Spleen (tissue), 11 donors: ENCODE results near the gene ANKRD36B. TPM values are rescaled to one million over a fixed set of nuclear protein-coding genes. Genes with fewer than 3 reads are reported as not detected.
"Not testable (repeated sequence)": the region's sequence is repeated elsewhere in the genome, so short reads cannot be mapped to it uniquely, and the experiment has no call there.

Experiments used
- DNase-seq: peaks from one replicate; pipeline ENCODE4 v3.0.0-alpha.2; 2020
- H3K27ac ChIP-seq, 8 donors: fragments of 200-600 bp; sonication (generic) in 7 of 8; 1 replicate in 4 of 8; 2 replicates in 4 of 8; pipeline versions ENCODE4 v1.5.0 to v1.8.0; 2016 to 2021; ENCODE audit warnings: inconsistent platforms in 4 of 8, mild to moderate bottlenecking in 4 of 8, moderate library complexity in 1 of 8
- H3K27me3 ChIP-seq, 7 donors: fragments of 200-600 bp; sonication (generic) in 6 of 7; replicated peaks in 1 of 7; 1 replicate in 4 of 7; 2 replicates in 3 of 7; pipeline versions ENCODE4 v1.5.0 to v1.8.0; 2016 to 2021; ENCODE audit warnings: inconsistent platforms in 3 of 7, mild to moderate bottlenecking in 1 of 7
- H3K36me3 ChIP-seq, 6 donors: fragments of 200-600 bp; sonication (generic) in 5 of 6; 1 replicate in 4 of 6; 2 replicates in 2 of 6; pipeline versions ENCODE4 v1.5.0 to v1.8.0; 2016 to 2021; ENCODE audit warnings: inconsistent platforms in 2 of 6
- H3K4me1 ChIP-seq, 6 donors: fragments of 200-600 bp; sonication (generic) in 5 of 6; 1 replicate in 3 of 6; 2 replicates in 3 of 6; pipeline versions ENCODE4 v1.5.0 to v1.8.0; 2016 to 2021; ENCODE audit warnings: inconsistent platforms in 3 of 6
- H3K4me3 ChIP-seq, 8 donors: fragments of 200-600 bp; sonication (generic) in 7 of 8; 1 replicate in 4 of 8; 2 replicates in 4 of 8; pipeline versions ENCODE4 v1.5.0 to v1.8.0; 2016 to 2021; ENCODE audit warnings: inconsistent platforms in 4 of 8, mild to moderate bottlenecking in 4 of 8, moderate library complexity in 2 of 8
- H3K9me3 ChIP-seq, 8 donors: fragments of 200-600 bp; sonication (generic) in 7 of 8; 1 replicate in 4 of 8; 2 replicates in 4 of 8; pipeline versions ENCODE4 v1.5.0 to v1.8.0; 2016 to 2021; ENCODE audit warnings: inconsistent platforms in 4 of 8
- CTCF ChIP-seq, 11 experiments: fragments of 200-600 bp in 7 of 11; fragments of 450-650 bp in 4 of 11; sonication (generic) in 4 of 11; IDR thresholded peaks in 8 of 11; conservative IDR thresholded peaks in 3 of 11; 1 replicate in 7 of 11; 2 replicates in 4 of 11; pipeline versions ENCODE4 v1.4.0 to v1.8.0; 2016 to 2021; ENCODE audit warnings: antibody characterized with exemption in 11 of 11, inconsistent platforms in 4 of 11, mild to moderate bottlenecking in 1 of 11
- POLR2A ChIP-seq, 3 donors: fragments of 450-650 bp; IDR thresholded peaks; one replicate each; pipeline ENCODE4 v1.5.1; 2017; ENCODE audit warnings: antibody characterized with exemption in 3 of 3, mild to moderate bottlenecking in 1 of 3
- POLR2AphosphoS5 ChIP-seq, 3 donors: sonication (generic); formaldehyde crosslinking; IDR thresholded peaks; one replicate each; pipeline ENCODE4 v1.5.1; 2017; ENCODE audit warnings: antibody characterized with exemption in 3 of 3
- WGBS, 5 donors: extraction: QIAGEN DNeasy Blood & Tissue Kit in 3 of 5; methylation state at CpG; one replicate each; pipeline versions ENCODE4 v1.1.5 to v1.1.7; 2013 to 2018; 5-methylcytosine and 5-hydroxymethylcytosine counted together
- intact Hi-C: fragments of 100-400 bp; cut with DNase I; formaldehyde crosslinking; loops from one replicate; pipeline ENCODE4 v1.15.0; 2023; ENCODE audit warnings: low total_unique reads
- polyA plus RNA-seq, 3 donors: library from polyadenylated mRNA; stranded (reverse); fragments of 200-250 nt; gene quantifications; one replicate each; pipeline ENCODE4 v1.2.1, GENCODE V29; 2013
- total RNA-seq, 7 donors: library from RNA; depleted of rRNA in 3 of 7; stranded (reverse); fragments of >200 nt in 3 of 7; fragmentation: NEBNext Ultra II Directional in 4 of 7; extraction: Animal tissue kit (Norgen Biotek cat#: 25700) in 4 of 7; gene quantifications; one replicate each; pipeline versions ENCODE4 v1.1.0 to v1.2.1, GENCODE V29; 2016 to 2021
- donor health status: healthy with polysubstance abuse.
- donor health status: DM: no; HTN: no; CAD: no; lungs with moderate emphysema.
- donor health status: DM: no; HTN: no; CAD: no.
- donor health status: Bipolar disorder and iron deficiency.
- donor health status: healthy.
- donor health status: DM: no; HTN: no; CAD: no.
- donor health status: DM: yes; HTN: yes; CAD: no.

ANKRD36B gene
- total and polyA plus RNA-seq, 10 donors = 11.2 to 109 (median 46.5) TPM

DNA sequence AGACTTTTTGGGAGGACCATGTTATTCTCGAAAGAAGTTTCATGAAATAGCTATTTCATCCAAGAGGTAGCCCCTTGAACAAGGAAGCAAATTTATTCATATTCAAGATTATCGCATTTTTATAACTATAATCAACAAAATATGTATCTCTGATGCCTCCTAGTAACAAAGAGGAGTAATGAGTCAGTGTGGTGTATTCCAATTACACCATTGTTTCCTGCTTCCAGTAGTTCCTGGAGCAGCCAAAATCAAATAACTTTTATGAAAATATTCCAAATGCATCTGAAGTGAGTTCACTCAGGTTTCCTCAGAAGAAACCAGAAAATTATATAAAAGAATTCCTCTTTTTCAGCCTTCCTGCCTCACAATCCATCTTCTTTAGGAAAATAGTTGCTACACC, 43.0 kb downstream of the ANKRD36B start:
- Histone ChIP-seq H3K4me3 (no peak overlapping the region), H3K9me3 (no peaks in the 10 kb centered on the region), H3K36me3 (peaks cover 0 to 75% (median 16%) of the 10 kb centered on the region in 6 donors), H3K4me1 (no peaks in the 10 kb centered on the region), H3K27ac (no peak overlapping the region), H3K27me3 (no peaks in the 10 kb centered on the region)
- no peak for DNase-seq
- intact Hi-C loops = no loop called here
- no peak for TF ChIP-seq CTCF (IDR thresholded peaks at IDR 0.05 in 8 of 11, conservative IDR thresholded peaks at IDR 0.05 in 3 of 11)
- no peak for TF ChIP-seq POLR2AphosphoS5 (IDR thresholded peaks at IDR 0.05)
- TF ChIP-seq POLR2A (IDR thresholded peaks at IDR 0.05) = no peak
- 91 to 95% (median 92%) methylated on average over 2 of the region's 2 CpGs for WGBS, 5 donors

DNA sequence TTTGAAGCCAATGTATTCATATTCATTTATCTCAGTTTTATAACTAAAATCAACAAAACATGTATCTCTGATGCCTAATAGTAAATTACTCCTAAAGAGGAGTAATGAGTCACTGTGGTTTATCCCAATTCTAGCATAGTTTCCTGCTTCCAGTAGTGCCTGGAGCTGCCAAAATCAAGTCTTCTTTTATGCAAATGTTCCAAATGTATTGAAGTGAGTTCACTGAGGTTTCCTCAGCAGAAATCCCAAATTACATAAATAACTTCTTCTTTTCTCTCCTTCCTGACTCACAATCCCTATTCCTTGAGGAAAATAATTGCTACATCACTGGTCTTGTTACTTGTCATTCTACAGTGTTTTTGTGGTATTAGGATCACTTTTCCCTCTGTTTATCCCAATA, 44.8 kb downstream of the ANKRD36B start:
- intact Hi-C loops, DNase-seq, H3K27ac ChIP-seq, H3K4me3 ChIP-seq, H3K9me3 ChIP-seq, H3K27me3 ChIP-seq, H3K4me1 ChIP-seq: not testable (repeated sequence)
- peaks cover 0 to 77% (median 12%) of the 10 kb centered on the region in 6 donors for H3K36me3 ChIP-seq

- 80 to 100% (median 98%) methylated on average over 1 to 2 of the region's 2 CpGs; no CpG with 5 or more reads in 1 of the 5 donors for WGBS, 5 donors
- H3K4me3 ChIP-seq, H3K4me1 ChIP-seq, H3K27ac ChIP-seq, DNase-seq, intact Hi-C loops, H3K27me3 ChIP-seq: not testable (repeated sequence)
- Histone ChIP-seq H3K9me3 (peaks cover 0 to 13% (median 0%) of the 10 kb centered on the region in 8 donors), H3K36me3 (peaks cover 0 to 40% (median 0%) of the 10 kb centered on the region in 6 donors)
Measured at GRCh38 chr2:97525904-97526303, 63.8 kb downstream of the ANKRD36B start.

DNA sequence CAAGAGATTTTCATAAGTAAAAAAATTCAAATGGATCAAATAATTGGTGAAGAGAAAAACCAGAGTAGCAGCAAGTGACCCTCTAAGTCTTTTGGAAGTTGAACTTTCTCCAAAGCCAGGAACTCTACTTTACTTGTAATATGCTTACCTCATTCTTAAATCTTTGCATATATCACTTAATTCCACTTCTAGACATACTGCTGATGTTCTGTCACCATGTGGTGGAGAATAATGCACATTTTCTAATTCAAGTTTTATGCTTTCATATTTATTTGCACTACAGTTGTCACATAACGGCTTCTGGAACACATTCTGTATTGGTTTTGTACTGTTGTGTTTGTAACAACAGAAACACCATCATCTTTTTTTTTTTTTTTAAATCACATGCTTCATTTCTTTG, 65.9 kb downstream of the ANKRD36B start:
- DNase-seq, intact Hi-C loops, H3K27me3 ChIP-seq, H3K4me3 ChIP-seq, H3K27ac ChIP-seq, H3K4me1 ChIP-seq: not testable (repeated sequence)
- Histone ChIP-seq H3K36me3 (peaks cover 0 to 33% (median 0%) of the 10 kb centered on the region in 6 donors), H3K9me3 (peaks cover 0 to 13% (median 0%) of the 10 kb centered on the region in 8 donors)
- 94 to 100% (median 100%) methylated on average over 1 of the region's 1 CpG for WGBS, 5 donors

DNA sequence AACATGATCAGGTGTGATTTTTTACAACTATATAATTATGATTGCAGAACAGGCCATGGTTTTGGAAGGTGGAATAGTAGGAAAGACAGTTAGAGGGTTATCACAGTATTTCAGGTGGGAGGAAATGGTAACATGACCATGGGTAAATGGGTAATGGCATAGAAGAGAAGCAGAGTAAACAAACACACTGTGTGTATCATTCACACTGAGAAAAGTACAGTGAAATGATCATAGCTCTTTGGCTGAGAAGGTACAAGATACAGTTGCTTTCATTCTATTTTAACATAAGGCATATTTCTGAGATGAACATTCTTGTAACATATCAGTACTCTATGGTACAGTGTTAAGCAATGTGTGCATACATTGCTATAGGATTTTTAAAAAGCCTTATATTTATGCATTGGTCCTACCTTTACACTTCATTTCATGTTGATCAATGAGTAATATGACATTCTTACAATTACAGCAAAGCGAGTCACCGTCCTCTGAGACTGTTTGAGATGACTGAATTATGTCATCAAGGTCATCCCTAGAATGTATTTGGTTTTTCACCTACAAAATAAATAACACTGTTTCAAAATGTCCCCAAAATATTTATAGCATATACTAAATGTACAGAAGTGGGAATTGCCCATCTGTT, 66.6 kb downstream of the ANKRD36B start:
- H3K27me3 ChIP-seq, H3K4me3 ChIP-seq, intact Hi-C loops, H3K4me1 ChIP-seq, DNase-seq, H3K27ac ChIP-seq: not testable (repeated sequence)
- Histone ChIP-seq H3K36me3 (peaks cover 0 to 33% (median 0%) of the 10 kb centered on the region in 6 donors), H3K9me3 (peaks cover 0 to 13% (median 0%) of the 10 kb centered on the region in 8 donors)
- no CpG with 5 or more reads among the region's 2 CpGs for WGBS, 5 donors

DNA sequence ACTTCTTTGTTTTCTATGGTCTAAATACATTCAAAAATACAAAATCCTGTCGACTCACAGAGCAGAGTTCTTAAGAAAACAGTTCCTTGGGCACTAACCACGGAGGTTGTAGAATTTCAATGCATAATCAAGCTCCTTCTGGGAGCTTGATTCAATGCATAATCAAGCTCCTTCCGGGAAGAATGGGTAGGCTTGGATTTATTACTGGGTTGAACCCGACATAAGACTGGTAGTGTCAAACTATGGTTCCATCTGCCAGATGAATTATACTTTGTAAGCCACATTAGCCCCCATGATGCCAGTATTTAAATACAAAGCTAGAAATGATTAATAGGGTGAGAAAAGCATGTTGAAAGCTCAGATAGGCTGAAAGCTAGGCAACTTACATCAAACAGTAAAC, 94.0 kb downstream of the ANKRD36B start:
- H3K4me1 ChIP-seq, H3K9me3 ChIP-seq, H3K27ac ChIP-seq, H3K27me3 ChIP-seq, intact Hi-C loops, H3K36me3 ChIP-seq, H3K4me3 ChIP-seq, DNase-seq: not testable (repeated sequence)
- WGBS, 5 donors = 78 to 98% (median 93%) methylated on average over 1 to 4 of the region's 4 CpGs

GRCh38 chr2:97490141-97490540, 99.5 kb downstream of the ANKRD36B start:
- H3K4me1 ChIP-seq, H3K36me3 ChIP-seq, H3K27me3 ChIP-seq, H3K4me3 ChIP-seq, H3K27ac ChIP-seq, intact Hi-C loops, H3K9me3 ChIP-seq: not testable (repeated sequence)
- peak; percentile 74 for DNase-seq
- WGBS, 5 donors = 83 to 96% (median 95%) methylated on average over 2 to 4 of the region's 5 CpGs

Other genes starting within 250 kb of the ANKRD36B start
- gene COX5B, start 56.2 kb upstream of the ANKRD36B start, total RNA-seq = 100 to 1,000 TPM; 138 to 284 (median 167) TPM
- 100 to 1,000 TPM; 291 to 341 (median 300) TPM for gene COX5B, start 56.2 kb upstream of the ANKRD36B start, polyA plus RNA-seq
- gene ACTR1B, start 74.2 kb upstream of the ANKRD36B start, total RNA-seq = 100 to 1,000 TPM in 1 of 7 donors, 10 to 100 TPM in 6; 70.8 to 101 (median 78.0) TPM
- 10 to 100 TPM; 59.7 to 90.2 (median 63.4) TPM for gene ACTR1B, start 74.2 kb upstream of the ANKRD36B start, polyA plus RNA-seq
- gene C2orf92, start 79.8 kb upstream of the ANKRD36B start, total RNA-seq = 10 to 100 TPM in 5 of 7 donors, 1 to 10 TPM in 2; 9.2 to 33.6 (median 21.6) TPM
- gene C2orf92, start 79.8 kb upstream of the ANKRD36B start, polyA plus RNA-seq = 10 to 100 TPM in 2 of 3 donors, 1 to 10 TPM in 1; 5.7 to 24.7 (median 21.2) TPM
- 10 to 100 TPM; 49.9 to 96.1 (median 81.3) TPM for gene ZAP70, start 123.7 kb upstream of the ANKRD36B start, total RNA-seq
- 10 to 100 TPM; 35.2 to 50.4 (median 49.2) TPM for gene ZAP70, start 123.7 kb upstream of the ANKRD36B start, polyA plus RNA-seq